SK-N-SH (cell line): ENCODE measurements around the gene HAUS3. TPM values are rescaled to one million over a fixed set of nuclear protein-coding genes. Genes with fewer than 3 reads are reported as not detected.

Source experiments
- CTCF ChIA-PET: fragments of 300-600, 350-600 bp; formaldehyde crosslinking; extraction: SDS; loops from one replicate; lab custom pipeline; 2021; lab: Yijun Ruan, JAX
- POLR2A ChIA-PET: fragments of 350-600 bp; sonication (Branson Sonifier 250); formaldehyde crosslinking; extraction: SDS; loops from one replicate; lab custom pipeline; 2020; ENCODE audit warnings: antibody characterized with exemption, inconsistent platforms; lab: Yijun Ruan, JAX
- DNase-seq: peaks from one replicate; pipeline ENCODE4 v3.0.0; 2012
- H2AFZ ChIP-seq: fragments of 200-600 bp; sonication (generic); 2 replicates; pipeline ENCODE4 v1.8.1; 2016; ENCODE audit warnings: antibody characterized with exemption, mild to moderate bottlenecking, low read depth
- H3F3A ChIP-seq: fragments of 200-600 bp; sonication (generic); replicated peaks from 2 replicates; pipeline ENCODE3; 2016; ENCODE audit warnings: antibody characterized with exemption, mild to moderate bottlenecking; ENCODE audit not compliant: insufficient read depth
- H3K27ac ChIP-seq, 2 experiments: fragments of 200-500 bp in 1 of 2; fragments of 200-600 bp in 1 of 2; sonication (Bioruptor generic) in 1 of 2; sonication (generic), shearing (Covaris generic) in 1 of 2; 2 replicates each; pipeline versions ENCODE4 v1.5.1 to v1.6.1; 2014 to 2016; ENCODE audit warnings: low read depth in 2 of 2, inconsistent platforms in 1 of 2, low read length in 1 of 2, mild to moderate bottlenecking in 1 of 2, mixed read lengths in 1 of 2
- H3K27me3 ChIP-seq: fragments of 200-600 bp; sonication (generic), shearing (Covaris generic); 2 replicates; pipeline ENCODE4 v1.6.1; 2016; ENCODE audit warnings: mixed run types; ENCODE audit not compliant: insufficient read depth
- H3K36me3 ChIP-seq, 2 experiments: fragments of 200-500 bp in 1 of 2; fragments of 200-600 bp in 1 of 2; sonication (Bioruptor generic) in 1 of 2; sonication (generic) in 1 of 2; replicated peaks in 1 of 2; 2 replicates each; pipeline versions ENCODE3 to v1.5.1; 2014 to 2016; ENCODE audit warnings: low read length in 1 of 2, mild to moderate bottlenecking in 1 of 2; ENCODE audit not compliant: insufficient read depth in 2 of 2, control insufficient read depth in 1 of 2
- H3K4me1 ChIP-seq, 2 experiments: fragments of 200-500 bp in 1 of 2; fragments of 200-600 bp in 1 of 2; sonication (Bioruptor generic) in 1 of 2; sonication (generic), shearing (Covaris generic) in 1 of 2; 2 replicates each; pipeline versions ENCODE4 v1.5.1 to v1.6.1; 2014 to 2016; ENCODE audit warnings: low read depth in 1 of 2, low read length in 1 of 2, mixed run types in 1 of 2; ENCODE audit not compliant: insufficient read depth in 2 of 2, control insufficient read depth in 1 of 2
- H3K4me2 ChIP-seq: fragments of 200-600 bp; sonication (generic), shearing (Covaris generic); 2 replicates; pipeline ENCODE4 v1.6.1; 2017; ENCODE audit warnings: mixed run types
- H3K4me3 ChIP-seq, 2 experiments: fragments of 200-500 bp in 1 of 2; fragments of 200-600 bp in 1 of 2; sonication (Bioruptor generic) in 1 of 2; sonication (generic), shearing (Covaris generic) in 1 of 2; 2 replicates each; pipeline versions ENCODE4 v1.5.1 to v1.8.1; 2014 to 2016; ENCODE audit warnings: low read depth in 2 of 2, inconsistent platforms in 1 of 2, low read length in 1 of 2, mild to moderate bottlenecking in 1 of 2, mixed read lengths in 1 of 2, moderate library complexity in 1 of 2
- H3K79me2 ChIP-seq: fragments of 200-600 bp; sonication (generic); 2 replicates; pipeline ENCODE4 v1.8.1; 2017; ENCODE audit warnings: mild to moderate bottlenecking; ENCODE audit not compliant: insufficient read depth
- H3K9ac ChIP-seq: fragments of 200-600 bp; sonication (generic); 2 replicates; pipeline ENCODE4 v1.6.1; 2017; ENCODE audit warnings: mixed run types
- H3K9me2 ChIP-seq: fragments of 200-600 bp; sonication (generic); 2 replicates; pipeline ENCODE4 v1.6.1; 2017; ENCODE audit warnings: mixed run types
- H3K9me3 ChIP-seq: fragments of 200-600 bp; sonication (generic); 2 replicates; pipeline ENCODE4 v1.6.1; 2017; ENCODE audit warnings: mixed run types, mild to moderate bottlenecking, moderate library complexity
- H4K20me1 ChIP-seq: fragments of 200-600 bp; sonication (generic); 2 replicates; pipeline ENCODE4 v1.6.1; 2017; ENCODE audit warnings: mild to moderate bottlenecking, mixed run types; ENCODE audit not compliant: insufficient read depth
- CHD2 ChIP-seq: fragments of 150-350 bp; IDR thresholded peaks from 2 replicates; pipeline ENCODE4 v1.6.1; 2018; ENCODE audit warnings: low read length; ENCODE audit not compliant: partially characterized antibody
- CTCF ChIP-seq: fragments of 200-600 bp; sonication (generic); IDR thresholded peaks from 2 replicates; pipeline ENCODE4 v1.6.1; 2017; ENCODE audit warnings: antibody characterized with exemption, mild to moderate bottlenecking, moderate library complexity
- EP300 ChIP-seq, 2 experiments: IDR thresholded peaks; 2 replicates each; pipeline versions ENCODE4 v1.4.0 to v1.6.1; 2012; ENCODE audit warnings: borderline replicate concordance in 1 of 2, low read depth in 1 of 2, low read length in 1 of 2
- EZH2phosphoT487 ChIP-seq: fragments of 200-600 bp; sonication (generic); IDR thresholded peaks from 2 replicates; pipeline ENCODE4 v1.6.1; 2017; ENCODE audit warnings: low read depth, mixed run types, mild to moderate bottlenecking, antibody characterized with exemption, moderate library complexity, borderline replicate concordance
- FOSL2 ChIP-seq: IDR thresholded peaks from 2 replicates; pipeline ENCODE4 v1.4.0; 2012; ENCODE audit warnings: low read depth, mild to moderate bottlenecking, moderate library complexity, borderline replicate concordance
- FOXM1 ChIP-seq: IDR thresholded peaks from 2 replicates; pipeline ENCODE4 v1.4.0; 2012; ENCODE audit warnings: low read depth, mild to moderate bottlenecking
- GATA2 ChIP-seq: sonication (generic); formaldehyde crosslinking; IDR thresholded peaks from 2 replicates; pipeline ENCODE4 v1.5.0; 2020; ENCODE audit warnings: mild to moderate bottlenecking, missing genetic modification reagents
- JUND ChIP-seq: IDR thresholded peaks from 2 replicates; pipeline ENCODE4 v1.4.0; 2012
- MAX ChIP-seq: IDR thresholded peaks from 2 replicates; pipeline ENCODE4 v1.4.0; 2012; ENCODE audit warnings: low read depth
- MEF2A ChIP-seq: IDR thresholded peaks from 2 replicates; pipeline ENCODE4 v1.4.0; 2012; ENCODE audit warnings: low read depth, borderline replicate concordance
- REST ChIP-seq: IDR thresholded peaks from 2 replicates; pipeline ENCODE4 v1.6.1; 2012; ENCODE audit warnings: mild to moderate bottlenecking, low read depth, low read length, moderate library complexity
- SMC3 ChIP-seq: IDR thresholded peaks from 2 replicates; pipeline ENCODE4 v1.6.1; 2012; ENCODE audit warnings: low read depth, low read length, improper control_type of control experiment
- TAF1 ChIP-seq: IDR thresholded peaks from 2 replicates; pipeline ENCODE4 v1.6.1; 2012; ENCODE audit warnings: low read depth, mild to moderate bottlenecking, low read length, moderate library complexity, borderline replicate concordance
- TEAD4 ChIP-seq: IDR thresholded peaks from 2 replicates; pipeline ENCODE4 v1.4.0; 2012; ENCODE audit warnings: mild to moderate bottlenecking, borderline replicate concordance; ENCODE audit not compliant: insufficient read depth
- USF2 ChIP-seq: fragments of 150-350 bp; IDR thresholded peaks from 2 replicates; pipeline ENCODE4 v1.6.1; 2017; ENCODE audit warnings: antibody characterized with exemption, low read length, low read depth, borderline replicate concordance
- ZBTB33 ChIP-seq: IDR thresholded peaks from 2 replicates; pipeline ENCODE4 v1.4.0; 2012; ENCODE audit warnings: low read depth, borderline replicate concordance
- WGBS: methylation state at CpG from one replicate; pipeline ENCODE4 v1.1.6; 2017; ENCODE audit warnings: low lambda C conversion rate; 5-methylcytosine and 5-hydroxymethylcytosine counted together
- polyA plus RNA-seq, 3 experiments: library from polyadenylated mRNA; depleted of rRNA; stranded (reverse); fragments of >200 nt; gene quantifications; 2 replicates each; pipeline ENCODE4 v1.2.3, GENCODE V29; 2012

HAUS3 gene
- polyA plus RNA-seq, 1 of the 3 experiments (the other 2 are of a cell fraction), result 6.3 TPM

- no peak overlapping the region for H2AFZ ChIP-seq
- H3K36me3 ChIP-seq, result peaks cover 0 to 63% of the 10 kb centered on the region in 2 experiments
- no peaks in the 10 kb centered on the region for H3K27me3 ChIP-seq
- H3K27ac ChIP-seq, result no peak overlapping the region
- TF ChIP-seq ZBTB33 (no peak), USF2 (no peak), REST (no peak), JUND (no peak), MEF2A (no peak), EP300 (IDR thresholded peaks at IDR 0.05; ENCODE audit: borderline replicate concordance in 1 of 2, low read depth in 1 of 2, low read length in 1 of 2) (no peak), EZH2phosphoT487 (no peak), TEAD4 (no peak), FOSL2 (no peak), MAX (no peak), CHD2 (no peak), SMC3 (no peak), CTCF (no peak), FOXM1 (no peak), GATA2 (CRISPR knock-in tag) (no peak), TAF1 (no peak)
- DNase-seq, result peak; percentile 25
- H3K9me2 ChIP-seq, result no peaks in the 10 kb centered on the region
- peaks cover 0 to under 1% of the 10 kb centered on the region in 2 experiments; a peak in 1 of 4 replicates for H3K4me1 ChIP-seq
- H3K4me2 ChIP-seq, result no peak overlapping the region
- H3K4me3 ChIP-seq, result no peak overlapping the region
- no peaks in the 10 kb centered on the region for H3K9me3 ChIP-seq
- H3K79me2 ChIP-seq, result peaks cover 8% of the 10 kb centered on the region
- 97% methylated on average over 23 of the region's 30 CpGs for WGBS
- no peaks in the 10 kb centered on the region for H3F3A ChIP-seq
- CTCF ChIA-PET, result interaction anchor here (0.8 to 1.4 kb wide), 4 partner anchors 9 to 163 kb away, joined by 3 to 4 read pairs (median 4); no protein-coding TSS in a partner anchor
- H4K20me1 ChIP-seq, result peaks cover 27% of the 10 kb centered on the region
- POLR2A ChIA-PET, result interaction anchor here (0.9 kb wide), 1 partner anchor 10 kb away, joined by 6 read pairs; no protein-coding TSS in a partner anchor
- no peak overlapping the region for H3K9ac ChIP-seq
These were observed 8.6 kb upstream of the HAUS3 start for GRCh38 chr4:2250357-2251072.
